ENCODE results near the gene LYAR.

LYAR gene

DNA sequence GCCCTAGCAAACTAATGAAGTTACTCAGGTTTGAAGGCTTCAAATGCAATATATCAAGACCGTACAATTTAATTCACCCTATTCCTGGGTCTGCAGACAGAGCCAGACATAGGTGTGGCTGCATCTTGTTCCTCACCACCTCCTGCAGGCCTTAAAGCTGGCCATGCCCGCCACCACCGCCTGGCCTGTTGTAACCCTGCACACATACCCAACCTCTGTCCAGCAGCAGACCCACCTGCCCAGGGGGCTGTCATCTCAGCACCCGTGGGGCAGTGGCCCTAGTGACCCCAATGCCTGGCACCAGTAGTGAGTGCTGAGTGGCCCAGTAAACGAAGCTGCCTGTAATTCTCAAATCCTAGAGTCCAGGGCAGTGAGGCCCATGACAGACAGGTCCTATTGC is 40.8 kb upstream of the LYAR start:
- no peak for TF ChIP-seq CTCF (conservative IDR thresholded peaks at IDR 0.05; ENCODE audit: low read length)
- DNase-seq (ENCODE audit: low read depth), result no peak
- H3K4me3 ChIP-seq (ENCODE audit: low read length), result no peak overlapping the region

DNA sequence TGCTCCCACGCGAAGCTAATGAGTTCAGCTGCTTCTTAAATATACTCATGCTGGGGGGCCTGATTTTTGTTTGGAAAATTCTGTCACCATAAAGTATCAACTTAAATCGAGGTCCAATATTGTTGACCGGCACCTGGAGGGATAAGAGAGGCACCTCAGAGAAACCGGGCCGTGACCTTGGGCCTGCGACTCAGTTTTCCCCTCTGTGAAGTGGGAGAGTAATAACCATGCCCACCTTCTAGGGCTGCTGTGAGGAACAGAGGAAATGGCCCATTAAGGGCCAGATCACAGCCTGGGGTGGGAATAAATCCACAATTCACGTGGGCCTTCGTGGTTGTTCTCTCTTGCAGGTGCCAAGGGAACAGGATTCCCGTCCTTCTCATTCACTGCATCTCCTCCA is 39.5 kb upstream of the LYAR start:
- no peak overlapping the region for H3K4me3 ChIP-seq (ENCODE audit: low read length)
- no peak for DNase-seq (ENCODE audit: low read depth)
- no peak for TF ChIP-seq CTCF (conservative IDR thresholded peaks at IDR 0.05; ENCODE audit: low read length)

DNA sequence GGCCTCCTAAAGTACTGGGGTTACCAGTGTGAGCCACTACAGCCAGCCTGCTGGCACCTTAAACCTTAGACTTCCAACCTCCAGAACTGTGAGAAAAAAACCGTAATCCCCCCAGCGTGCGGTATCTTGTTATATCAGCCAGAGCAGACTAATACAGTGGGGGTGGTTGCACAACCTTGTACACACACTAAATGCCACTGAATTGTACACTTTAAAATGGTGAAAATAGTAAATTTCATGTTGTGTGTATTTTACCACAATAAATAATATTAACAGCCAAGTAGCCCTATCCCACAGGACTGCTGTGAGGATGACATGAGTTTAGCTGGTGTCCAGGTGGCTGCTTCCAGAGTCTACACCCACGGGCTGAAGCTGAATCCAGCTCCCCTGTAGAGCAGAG is 38.9 kb upstream of the LYAR start:
- TF ChIP-seq CTCF (conservative IDR thresholded peaks at IDR 0.05; ENCODE audit: low read length), result no peak
- no peak overlapping the region for H3K4me3 ChIP-seq (ENCODE audit: low read length)
- no peak for DNase-seq (ENCODE audit: low read depth)

GRCh38 chr4:4328206-4328605 is 38.3 kb upstream of the LYAR start:
- H3K4me3 ChIP-seq (ENCODE audit: low read length), result no peak overlapping the region
- DNase-seq (ENCODE audit: low read depth), result no peak
- no peak for TF ChIP-seq CTCF (conservative IDR thresholded peaks at IDR 0.05; ENCODE audit: low read length)

- DNase-seq (ENCODE audit: low read depth), result peak; percentile 6
- H3K4me3 ChIP-seq (ENCODE audit: low read length), result no peak overlapping the region
- TF ChIP-seq CTCF (conservative IDR thresholded peaks at IDR 0.05; ENCODE audit: low read length), result peak; percentile 23
These were observed 37.7 kb upstream of the LYAR start for GRCh38 chr4:4327652-4328121.

DNA sequence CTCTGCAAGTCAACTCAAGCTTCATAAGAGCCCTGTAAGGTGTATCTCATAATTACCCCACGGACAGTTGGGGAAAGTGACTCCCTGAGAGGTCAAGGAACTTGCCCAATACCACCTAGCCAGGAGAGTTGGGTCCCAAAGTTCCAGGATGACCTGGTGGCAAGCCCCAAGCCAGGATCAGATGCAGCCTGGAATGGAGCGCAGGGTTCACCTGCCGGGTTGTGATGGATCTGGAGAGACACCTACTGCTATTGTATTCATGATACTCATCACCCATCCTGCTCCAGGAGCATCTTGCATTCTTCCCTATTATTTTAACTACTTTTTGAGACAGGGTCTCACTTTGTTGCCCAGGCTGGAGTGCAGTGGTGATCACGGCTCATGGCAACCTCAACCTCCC is 36.2 kb upstream of the LYAR start:
- H3K4me3 ChIP-seq (ENCODE audit: low read length), result no peak overlapping the region
- DNase-seq (ENCODE audit: low read depth), result no peak
- no peak for TF ChIP-seq CTCF (conservative IDR thresholded peaks at IDR 0.05; ENCODE audit: low read length)

- no peak for TF ChIP-seq CTCF (conservative IDR thresholded peaks at IDR 0.05; ENCODE audit: low read length)
- H3K4me3 ChIP-seq (ENCODE audit: low read length), result no peak overlapping the region
- no peak for DNase-seq (ENCODE audit: low read depth)
These were observed 35.4 kb upstream of the LYAR start for GRCh38 chr4:4325321-4325720.

Measured in AG10803 (cell line).